ENCODE measurements around the gene PPP1R12B. TPM values are rescaled to one million over a fixed set of nuclear protein-coding genes. Genes with fewer than 3 reads are reported as not detected.
"Not testable (repeated sequence)": the region's sequence is repeated elsewhere in the genome, so short reads cannot be mapped to it uniquely, and the experiment has no call there.

PPP1R12B gene
- total RNA-seq, 1 experiment from 2014 or later, result 13.1 TPM

DNA sequence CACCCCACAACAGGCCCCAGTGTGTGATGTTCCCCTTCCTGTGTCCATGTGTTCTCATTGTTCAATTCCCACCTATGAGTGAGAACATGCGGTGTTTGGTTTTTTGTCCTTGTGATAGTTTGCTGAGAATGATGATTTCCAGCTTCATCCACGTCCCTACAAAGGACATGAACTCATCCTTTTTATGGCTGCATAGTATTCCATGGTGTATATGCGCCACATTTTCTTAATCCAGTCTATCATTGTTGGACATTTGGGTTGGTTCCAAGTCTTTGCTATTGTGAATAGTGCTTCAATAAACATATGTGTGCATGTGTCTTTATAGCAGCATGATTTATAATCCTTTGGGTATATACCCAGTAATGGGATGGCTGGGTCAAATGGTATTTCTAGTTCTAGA, 118.9 kb downstream of the PPP1R12B start:
- H3K27ac ChIP-seq (ENCODE audit: low read length); DNase-seq (ENCODE audit: low read depth, low spot score); BruUV-seq (replicated peaks); H3K9me3 ChIP-seq (ENCODE audit: control insufficient read depth, insufficient read depth, low read depth, low read length); CTCF ChIA-PET; ATAC-seq; H3K27me3 ChIP-seq (ENCODE audit: control insufficient read depth, insufficient read depth, low read length); POLR2A ChIA-PET; H3K4me3 ChIP-seq (ENCODE audit: low read depth in 2 of 2, low read length in 2 of 2); in situ Hi-C loops (cut with HindIII; ENCODE audit: low pct_unique_long_range_greater_than_20kb, low sequenced_read_pairs); H3K4me1 ChIP-seq (ENCODE audit: control insufficient read depth, insufficient read depth, low read length); H3K36me3 ChIP-seq (ENCODE audit: control insufficient read depth, insufficient read depth, low read length): not testable (repeated sequence)
- intact Hi-C loops (cut with micrococcal nuclease; ENCODE audit: unreplicated experiment), result loop anchor here (10.0 kb wide), 2 partner anchors 137 to 247 kb away; partner anchors contain the start of gene SYT2

DNA sequence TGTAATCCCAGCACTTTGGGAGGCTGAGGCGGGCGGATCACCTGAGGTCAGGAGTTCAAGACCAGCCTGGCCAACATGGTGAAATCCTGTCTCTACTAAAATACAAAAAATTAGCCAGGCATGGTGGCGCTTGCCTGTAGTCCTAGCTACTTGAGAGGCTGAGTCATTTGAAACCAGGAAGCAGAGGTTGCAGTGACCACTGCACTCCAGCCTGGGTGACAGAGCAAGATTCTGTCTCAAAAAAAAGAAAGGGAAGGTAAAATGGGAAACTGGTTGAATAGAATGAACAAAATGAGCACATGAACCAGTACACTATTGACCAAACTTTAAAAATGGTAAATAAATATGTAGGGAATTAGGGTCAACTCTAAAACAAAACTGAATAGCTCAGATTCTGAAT, 120.2 kb downstream of the PPP1R12B start:
- ATAC-seq; H3K4me3 ChIP-seq (ENCODE audit: low read depth in 2 of 2, low read length in 2 of 2); H3K27me3 ChIP-seq (ENCODE audit: control insufficient read depth, insufficient read depth, low read length); CTCF ChIA-PET; H3K27ac ChIP-seq (ENCODE audit: low read length); H3K36me3 ChIP-seq (ENCODE audit: control insufficient read depth, insufficient read depth, low read length); BruUV-seq (replicated peaks); in situ Hi-C loops (cut with HindIII; ENCODE audit: low pct_unique_long_range_greater_than_20kb, low sequenced_read_pairs); H3K4me1 ChIP-seq (ENCODE audit: control insufficient read depth, insufficient read depth, low read length); H3K9me3 ChIP-seq (ENCODE audit: control insufficient read depth, insufficient read depth, low read depth, low read length); POLR2A ChIA-PET; DNase-seq (ENCODE audit: low read depth, low spot score): not testable (repeated sequence)
- intact Hi-C loops (cut with micrococcal nuclease; ENCODE audit: unreplicated experiment), result loop anchor here (10.0 kb wide), 2 partner anchors 136 to 246 kb away; partner anchors contain the start of gene SYT2

DNA sequence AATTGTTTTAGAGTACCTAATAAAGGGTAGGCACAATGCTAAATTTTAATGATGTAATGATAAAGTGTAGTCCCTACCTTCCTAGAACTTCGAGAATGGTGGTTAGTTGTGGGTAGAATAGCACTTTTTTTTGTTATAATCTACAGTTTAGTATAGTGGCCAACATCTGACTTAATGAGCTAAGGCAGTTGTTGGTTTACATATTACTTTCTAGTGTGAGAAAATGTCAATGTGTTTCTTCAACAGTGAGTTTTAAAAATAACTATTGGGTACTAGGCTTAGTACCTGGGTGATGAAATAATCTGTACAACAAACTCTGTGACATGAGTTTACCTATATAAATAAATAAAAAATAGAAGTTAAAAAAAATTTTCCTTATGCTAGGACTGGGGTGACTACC, 120.6 kb downstream of the PPP1R12B start:
- intact Hi-C loops (cut with micrococcal nuclease; ENCODE audit: unreplicated experiment), result loop anchor here (10.0 kb wide), 2 partner anchors 136 to 246 kb away; partner anchors contain the start of gene SYT2
- H3K4me3 ChIP-seq (ENCODE audit: low read depth in 2 of 2, low read length in 2 of 2); H3K9me3 ChIP-seq (ENCODE audit: control insufficient read depth, insufficient read depth, low read depth, low read length); H3K27ac ChIP-seq (ENCODE audit: low read length); H3K27me3 ChIP-seq (ENCODE audit: control insufficient read depth, insufficient read depth, low read length); POLR2A ChIA-PET; BruUV-seq (replicated peaks); CTCF ChIA-PET; ATAC-seq; in situ Hi-C loops (cut with HindIII; ENCODE audit: low pct_unique_long_range_greater_than_20kb, low sequenced_read_pairs); H3K36me3 ChIP-seq (ENCODE audit: control insufficient read depth, insufficient read depth, low read length); DNase-seq (ENCODE audit: low read depth, low spot score); H3K4me1 ChIP-seq (ENCODE audit: control insufficient read depth, insufficient read depth, low read length): not testable (repeated sequence)

DNA sequence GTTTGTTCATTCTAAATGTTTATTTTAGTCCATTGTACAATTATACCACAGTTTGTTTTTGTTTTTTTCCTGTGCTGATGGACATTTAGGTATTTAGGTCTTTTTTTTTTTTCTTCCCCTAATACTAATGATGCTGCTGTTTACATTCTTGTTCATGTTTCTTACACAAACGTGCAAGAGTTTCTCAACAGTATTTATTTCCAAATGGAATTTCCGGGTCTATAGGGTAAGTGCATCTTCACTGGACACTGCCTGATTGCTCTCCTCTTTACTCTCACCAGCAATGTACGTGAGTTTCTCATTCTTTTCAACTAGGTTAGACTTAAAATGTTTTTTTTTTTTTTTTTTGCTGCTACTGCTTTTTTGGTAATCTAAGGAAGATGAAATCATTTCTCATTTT, 122.7 kb downstream of the PPP1R12B start:
- ChIA-PET CTCF (no interaction called here), POLR2A (no interaction called here)
- Histone ChIP-seq H3K36me3 (ENCODE audit: control insufficient read depth, insufficient read depth, low read length) (no peaks in the 10 kb centered on the region), H3K4me3 (ENCODE audit: low read depth in 2 of 2, low read length in 2 of 2) (no peak overlapping the region), H3K27ac (ENCODE audit: low read length) (no peak overlapping the region), H3K9me3 (ENCODE audit: control insufficient read depth, insufficient read depth, low read depth, low read length) (no peaks in the 10 kb centered on the region), H3K4me1 (ENCODE audit: control insufficient read depth, insufficient read depth, low read length) (no peaks in the 10 kb centered on the region), H3K27me3 (ENCODE audit: control insufficient read depth, insufficient read depth, low read length) (no peaks in the 10 kb centered on the region)
- no TSS peak for BruUV-seq (replicated peaks)
- TF ChIP-seq POLR2AphosphoS5 (IDR thresholded peaks at IDR 0.05; ENCODE audit: low read depth, low read length) (no peak), SIN3A (IDR thresholded peaks at IDR 0.05; ENCODE audit: borderline replicate concordance, insufficient read depth, low read depth, low read length) (no peak)
- TF ChIP-seq, protein P1, sequence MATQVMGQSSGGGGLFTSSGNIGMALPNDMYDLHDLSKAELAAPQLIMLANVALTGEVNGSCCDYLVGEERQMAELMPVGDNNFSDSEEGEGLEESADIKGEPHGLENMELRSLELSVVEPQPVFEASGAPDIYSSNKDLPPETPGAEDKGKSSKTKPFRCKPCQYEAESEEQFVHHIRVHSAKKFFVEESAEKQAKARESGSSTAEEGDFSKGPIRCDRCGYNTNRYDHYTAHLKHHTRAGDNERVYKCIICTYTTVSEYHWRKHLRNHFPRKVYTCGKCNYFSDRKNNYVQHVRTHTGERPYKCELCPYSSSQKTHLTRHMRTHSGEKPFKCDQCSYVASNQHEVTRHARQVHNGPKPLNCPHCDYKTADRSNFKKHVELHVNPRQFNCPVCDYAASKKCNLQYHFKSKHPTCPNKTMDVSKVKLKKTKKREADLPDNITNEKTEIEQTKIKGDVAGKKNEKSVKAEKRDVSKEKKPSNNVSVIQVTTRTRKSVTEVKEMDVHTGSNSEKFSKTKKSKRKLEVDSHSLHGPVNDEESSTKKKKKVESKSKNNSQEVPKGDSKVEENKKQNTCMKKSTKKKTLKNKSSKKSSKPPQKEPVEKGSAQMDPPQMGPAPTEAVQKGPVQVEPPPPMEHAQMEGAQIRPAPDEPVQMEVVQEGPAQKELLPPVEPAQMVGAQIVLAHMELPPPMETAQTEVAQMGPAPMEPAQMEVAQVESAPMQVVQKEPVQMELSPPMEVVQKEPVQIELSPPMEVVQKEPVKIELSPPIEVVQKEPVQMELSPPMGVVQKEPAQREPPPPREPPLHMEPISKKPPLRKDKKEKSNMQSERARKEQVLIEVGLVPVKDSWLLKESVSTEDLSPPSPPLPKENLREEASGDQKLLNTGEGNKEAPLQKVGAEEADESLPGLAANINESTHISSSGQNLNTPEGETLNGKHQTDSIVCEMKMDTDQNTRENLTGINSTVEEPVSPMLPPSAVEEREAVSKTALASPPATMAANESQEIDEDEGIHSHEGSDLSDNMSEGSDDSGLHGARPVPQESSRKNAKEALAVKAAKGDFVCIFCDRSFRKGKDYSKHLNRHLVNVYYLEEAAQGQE (IDR thresholded peaks at IDR 0.05; ENCODE audit: insufficient read depth in 1 of 2, low read depth in 2 of 2, low read length in 1 of 2), result no peak
- ATAC-seq (no peak), DNase-seq (ENCODE audit: low read depth, low spot score) (no peak)
- in situ Hi-C loops (cut with HindIII; ENCODE audit: low pct_unique_long_range_greater_than_20kb, low sequenced_read_pairs), result no loop called here
- intact Hi-C loops (cut with micrococcal nuclease; ENCODE audit: unreplicated experiment), result no loop called here

DNA sequence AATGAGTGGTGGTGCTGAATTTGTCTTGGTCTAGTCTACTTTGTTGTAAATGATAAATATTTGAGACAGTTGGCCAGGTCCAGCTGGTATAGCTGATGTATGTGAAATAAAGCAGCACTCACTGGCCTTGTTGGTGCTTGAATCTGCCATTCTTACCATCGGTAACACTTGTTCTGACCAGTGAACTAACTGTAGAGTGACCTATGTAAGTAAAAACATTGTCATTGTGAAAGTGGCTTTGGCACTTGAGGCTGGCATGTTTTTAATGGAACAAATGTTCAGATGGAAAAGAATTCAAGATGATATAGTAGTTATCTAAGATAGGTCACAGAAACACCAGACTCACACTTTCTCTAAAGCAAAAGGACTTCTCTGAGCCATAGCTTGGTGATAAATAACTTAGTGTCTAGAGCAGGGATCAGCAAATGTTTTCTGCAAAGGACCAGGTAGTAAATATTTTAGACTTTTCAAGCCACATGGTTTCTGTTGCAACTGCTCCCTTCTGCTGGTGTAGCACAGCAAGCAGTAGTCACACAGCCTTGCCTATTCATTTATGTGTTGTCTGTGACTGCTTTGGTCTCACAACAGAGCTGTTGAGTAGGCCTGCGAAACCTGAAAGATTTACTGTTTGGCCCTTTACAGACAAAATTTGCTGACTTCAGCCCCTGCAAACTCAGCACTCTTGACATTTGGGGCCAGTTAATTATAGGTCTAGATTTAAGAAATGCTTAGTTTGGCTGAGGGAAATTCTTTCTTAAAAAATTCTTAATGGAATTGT, 124.0 kb downstream of the PPP1R12B start:
- CTCF ChIA-PET; H3K36me3 ChIP-seq (ENCODE audit: control insufficient read depth, insufficient read depth, low read length); ATAC-seq; POLR2A ChIA-PET; H3K4me3 ChIP-seq (ENCODE audit: low read depth in 2 of 2, low read length in 2 of 2); H3K4me1 ChIP-seq (ENCODE audit: control insufficient read depth, insufficient read depth, low read length); BruUV-seq (replicated peaks); H3K9me3 ChIP-seq (ENCODE audit: control insufficient read depth, insufficient read depth, low read depth, low read length); H3K27me3 ChIP-seq (ENCODE audit: control insufficient read depth, insufficient read depth, low read length); H3K27ac ChIP-seq (ENCODE audit: low read length); in situ Hi-C loops (cut with HindIII; ENCODE audit: low pct_unique_long_range_greater_than_20kb, low sequenced_read_pairs); intact Hi-C loops (cut with micrococcal nuclease; ENCODE audit: unreplicated experiment); DNase-seq (ENCODE audit: low read depth, low spot score): not testable (repeated sequence)

DNA sequence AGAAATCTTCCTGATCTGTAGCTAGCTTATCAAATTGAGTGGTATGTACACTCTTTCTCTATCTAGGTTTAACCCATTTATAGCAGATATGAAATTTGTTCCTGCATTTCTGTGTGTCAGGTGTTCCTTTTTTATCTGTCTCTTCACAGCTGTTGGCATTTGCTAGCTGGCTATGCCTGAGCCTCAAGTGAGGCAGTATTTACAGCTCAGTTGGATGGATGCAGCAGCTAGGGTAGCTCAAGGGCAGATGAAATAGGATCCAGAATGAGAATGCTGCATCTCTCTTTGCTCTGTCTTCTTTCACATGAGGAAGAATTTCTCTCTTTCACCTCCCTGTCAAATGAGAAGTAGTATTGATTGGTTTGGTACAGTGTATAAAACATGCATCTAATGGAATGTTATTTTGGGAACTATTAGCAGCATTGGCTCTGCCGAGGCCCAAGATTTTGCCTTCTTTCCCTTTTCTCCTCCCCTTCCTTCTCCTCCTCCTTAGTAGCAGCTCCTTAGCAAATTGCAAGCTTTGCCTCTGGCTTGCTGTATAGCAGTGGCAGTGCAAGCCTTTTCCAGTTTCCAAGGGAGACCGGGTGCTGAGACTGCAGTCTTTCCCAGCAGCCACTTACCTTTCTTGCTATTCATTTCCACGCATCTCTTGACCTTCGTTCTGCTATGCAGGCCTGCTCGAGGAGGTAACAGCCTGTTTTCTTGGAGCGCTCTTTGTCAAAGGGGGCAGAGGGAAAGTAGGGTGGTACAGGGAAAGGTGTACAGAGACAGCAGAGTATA, 125.0 kb downstream of the PPP1R12B start:
- POLR2A ChIA-PET, result not testable (repeated sequence)

More for the DNA sequence above, 125.0 kb downstream of the PPP1R12B start:
- H3K4me1 ChIP-seq (ENCODE audit: control insufficient read depth, insufficient read depth, low read length); H3K36me3 ChIP-seq (ENCODE audit: control insufficient read depth, insufficient read depth, low read length); H3K27ac ChIP-seq (ENCODE audit: low read length); DNase-seq (ENCODE audit: low read depth, low spot score); H3K27me3 ChIP-seq (ENCODE audit: control insufficient read depth, insufficient read depth, low read length); ATAC-seq; BruUV-seq (replicated peaks); CTCF ChIA-PET; in situ Hi-C loops (cut with HindIII; ENCODE audit: low pct_unique_long_range_greater_than_20kb, low sequenced_read_pairs); H3K4me3 ChIP-seq (ENCODE audit: low read depth in 2 of 2, low read length in 2 of 2); H3K9me3 ChIP-seq (ENCODE audit: control insufficient read depth, insufficient read depth, low read depth, low read length); intact Hi-C loops (cut with micrococcal nuclease; ENCODE audit: unreplicated experiment): not testable (repeated sequence)

Measured in Panc1 (cell line).